K562 (cell line): ENCODE measurements around the gene STX18. TPM values are rescaled to one million over a fixed set of nuclear protein-coding genes. Genes with fewer than 3 reads are reported as not detected.
A peak's percentile ranks its signal among the peaks of the same experiment; 100 is the strongest.

Experiments
- ATAC-seq: fragments of 200-7000 bp; cut with Tn5 transposase; 3 replicates; pipeline ENCODE4 v1.9.1; 2020; ENCODE audit warnings: moderate library complexity
- BruUV-seq: library from RNA; stranded (reverse); fragments of 400-500 nt; replicated peaks from 2 replicates; lab custom pipeline; 2021; lab: Mats Ljungman, UMichigan
- CTCF ChIA-PET: fragments of 300-600 bp; formaldehyde crosslinking; extraction: SDS; loops from one replicate; lab custom pipeline; 2021; ENCODE audit warnings: low intra/inter-chr PET ratio; lab: Yijun Ruan, JAX
- POLR2A ChIA-PET: fragments of 300-600, 350-650 bp; sonication (Branson Sonifier 250); formaldehyde crosslinking; extraction: SDS; loops from one replicate; lab custom pipeline; 2021; ENCODE audit warnings: antibody characterized with exemption, inconsistent platforms; lab: Yijun Ruan, JAX
- DNase-seq, 4 experiments: peaks; one replicate each; pipeline versions ENCODE4 v3.0.0 to v3.0.0-alpha.2; 2011 to 2018; ENCODE audit warnings: low spot score in 3 of 4, mixed read lengths in 3 of 4; ENCODE audit errors: extremely low read depth in 1 of 4
- FAIRE-seq: peaks from 2 replicates; lab custom pipeline; 2011; peaks lifted over from hg19 to GRCh38; lab: Jason Lieb, UNC
- H2AFZ ChIP-seq: 2 replicates; pipeline ENCODE4 v1.6.0; 2011; ENCODE audit warnings: low read depth, low read length, control low read depth, inconsistent platforms
- H3K27ac ChIP-seq: fragments of 200-600 bp; 3 replicates; pipeline ENCODE4 v1.8.0; 2011; ENCODE audit warnings: low read depth, mild to moderate bottlenecking, control low read depth, inconsistent platforms, low read length, moderate library complexity, mixed read lengths; ENCODE audit errors: extremely low read depth
- H3K27me3 ChIP-seq, 2 experiments: fragments of 300-600 bp in 1 of 2; 2 replicates in 1 of 2; 3 replicates in 1 of 2; pipeline versions ENCODE4 v1.6.0 to v1.8.0; 2011; ENCODE audit warnings: inconsistent platforms in 2 of 2, low read length in 2 of 2, mild to moderate bottlenecking in 1 of 2, mixed read lengths in 1 of 2, moderate library complexity in 1 of 2; ENCODE audit not compliant: control insufficient read depth in 2 of 2, insufficient read depth in 2 of 2
- H3K36me3 ChIP-seq: fragments of 300-600 bp; 3 replicates; pipeline ENCODE4 v1.8.0; 2011; ENCODE audit warnings: mild to moderate bottlenecking, low read length, inconsistent platforms; ENCODE audit not compliant: control insufficient read depth, insufficient read depth
- H3K4me1 ChIP-seq, 2 experiments: fragments of 200-600 bp in 1 of 2; replicated peaks in 1 of 2; 2 replicates in 1 of 2; 3 replicates in 1 of 2; pipeline versions ENCODE4 v1.5.1 to v1.8.0; 2011; ENCODE audit warnings: inconsistent platforms in 2 of 2, low read length in 2 of 2, mild to moderate bottlenecking in 1 of 2, mixed read lengths in 1 of 2, moderate library complexity in 1 of 2; ENCODE audit not compliant: control insufficient read depth in 2 of 2, insufficient read depth in 2 of 2
- H3K4me2 ChIP-seq: 2 replicates; pipeline ENCODE4 v1.6.1; 2011; ENCODE audit warnings: low read length, control low read depth, inconsistent platforms, mixed read lengths; ENCODE audit not compliant: insufficient read depth
- H3K4me3 ChIP-seq: fragments of 200-600 bp; sonication (generic), shearing (Covaris generic); 2 replicates; pipeline ENCODE4 v1.5.1; 2016; ENCODE audit warnings: control low read depth, inconsistent platforms
- H3K79me2 ChIP-seq: fragments of 200-600 bp; 3 replicates; pipeline ENCODE4 v1.8.0; 2011; ENCODE audit warnings: low read length, inconsistent platforms; ENCODE audit not compliant: control insufficient read depth, insufficient read depth
- H3K9ac ChIP-seq, 2 experiments: 2 replicates each; pipeline versions ENCODE4 v1.6.0 to v1.6.1; 2011; ENCODE audit warnings: low read depth in 2 of 2, low read length in 2 of 2, control low read depth in 1 of 2, inconsistent platforms in 1 of 2, mild to moderate bottlenecking in 1 of 2, mixed read lengths in 1 of 2; ENCODE audit not compliant: insufficient read depth in 1 of 2
- H3K9me1 ChIP-seq: one replicate; pipeline ENCODE4 v1.6.0; 2011; ENCODE audit warnings: inconsistent platforms, mild to moderate bottlenecking, low read length, moderate library complexity; ENCODE audit not compliant: control insufficient read depth, insufficient read depth
- H3K9me3 ChIP-seq: replicated peaks from 2 replicates; pipeline ENCODE4 v1.5.1; 2011; ENCODE audit warnings: low read depth, low read length, inconsistent platforms; ENCODE audit not compliant: control insufficient read depth, insufficient read depth
- H4K20me1 ChIP-seq: replicated peaks from 2 replicates; pipeline ENCODE4 v1.6.1; 2011; ENCODE audit warnings: low read length, inconsistent platforms, mixed read lengths; ENCODE audit not compliant: control insufficient read depth, insufficient read depth
- C11orf30 ChIP-seq: fragments of 450-650 bp; IDR thresholded peaks from 2 replicates; pipeline ENCODE4 v1.6.1; 2016; ENCODE audit warnings: low read depth, mild to moderate bottlenecking
- MEIS2 ChIP-seq: fragments of 450-650 bp; IDR thresholded peaks from 2 replicates; pipeline ENCODE4 v1.6.1; 2014; ENCODE audit warnings: mild to moderate bottlenecking; ENCODE audit not compliant: partially characterized antibody
- ZNF431 ChIP-seq: sonication (generic); formaldehyde crosslinking; IDR thresholded peaks from 2 replicates; pipeline ENCODE4 v1.8.0; 2022; ENCODE audit warnings: mild to moderate bottlenecking, missing genetic modification reagents
- WGBS: fragments of 100-300 bp; shearing (Covaris generic); methylation state at CpG from one replicate; pipeline ENCODE4 v1.1.6; 2016; ENCODE audit warnings: low coverage, mixed read lengths; ENCODE audit not compliant: insufficient coverage; ENCODE audit errors: missing lambda C conversion rate; 5-methylcytosine and 5-hydroxymethylcytosine counted together
- in situ Hi-C: fragments of 300-500 bp; cut with MboI; formaldehyde crosslinking; loops from 4 replicates; pipeline ENCODE4 v1.15.0; 2018; ENCODE audit warnings: inconsistent platforms, mixed read lengths
- intact Hi-C: fragments of 100-400 bp; cut with micrococcal nuclease; formaldehyde crosslinking; loops from 2 replicates; pipeline ENCODE4 v1.14.2; 2022
- polyA plus RNA-seq, 8 experiments: library from polyadenylated mRNA; depleted of rRNA in 4 of 8; stranded (reverse) in 5 of 8; unstranded in 3 of 8; fragments of >200 nt; fragmentation: Nextera tagmentation in 2 of 8; fragmentation: Illumina TruSeq in 1 of 8; extraction: Ambion mirVana in 2 of 8; extraction: Trizol in 1 of 8; gene quantifications; 2 replicates each; pipeline versions ENCODE4 v1.2.1 to v1.2.3, GENCODE V29; 2011 to 2014; ENCODE audit warnings: inconsistent platforms in 1 of 8, missing spikeins in 1 of 8
- total RNA-seq, 7 experiments: library from RNA; depleted of rRNA in 6 of 7; stranded (reverse); fragments of >200 nt in 6 of 7; fragmentation: Illumina TruSeq in 2 of 7; extraction: Trizol in 2 of 7; gene quantifications; 2 replicates each; pipeline versions ENCODE4 v1.2.1 to v1.2.3, GENCODE V29; 2011 to 2021; ENCODE audit warnings: low replicate concordance in 1 of 7
- TF ChIP-seq, protein P1 (sequence below), 2 experiments: IDR thresholded peaks in 1 of 2; conservative IDR thresholded peaks in 1 of 2; 2 replicates each; pipeline ENCODE4 v1.6.1; 2016; ENCODE audit warnings: low read depth in 2 of 2, mild to moderate bottlenecking in 1 of 2, missing compliant biosample characterization in 1 of 2, missing genetic modification characterization in 1 of 2, moderate library complexity in 1 of 2

Gene STX18
- total and polyA plus RNA-seq, 9 of the 15 experiments (the other 6 are each of a cell fraction or from before 2014, with no cell fraction given): 6.2 to 41.7 (median 22.7) TPM

DNA sequence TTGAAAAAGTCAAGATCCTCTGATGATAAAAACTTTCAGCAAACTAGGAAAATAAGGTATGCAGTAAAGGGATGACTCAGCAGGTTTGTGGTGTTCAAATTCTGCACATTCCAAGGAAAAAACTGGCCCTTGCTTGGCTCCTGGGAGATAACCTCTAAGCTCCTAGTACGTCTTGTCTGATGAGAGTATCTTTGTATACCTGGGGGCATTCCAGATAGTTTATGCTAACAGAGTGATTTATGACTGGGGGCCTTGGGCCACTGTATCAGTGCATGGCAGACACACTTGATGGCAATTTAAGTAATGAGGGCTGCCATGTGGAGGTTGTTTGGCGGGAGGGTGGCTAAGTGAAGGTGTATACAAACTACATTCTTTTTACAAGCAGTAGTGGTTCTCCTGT, 98.0 kb downstream of the STX18 start (continued):
- TF ChIP-seq C11orf30: peak; percentile 97
- TF ChIP-seq MEIS2: peak; percentile 94
- TF ChIP-seq, all 486 proteins: peak for 41

DNA sequence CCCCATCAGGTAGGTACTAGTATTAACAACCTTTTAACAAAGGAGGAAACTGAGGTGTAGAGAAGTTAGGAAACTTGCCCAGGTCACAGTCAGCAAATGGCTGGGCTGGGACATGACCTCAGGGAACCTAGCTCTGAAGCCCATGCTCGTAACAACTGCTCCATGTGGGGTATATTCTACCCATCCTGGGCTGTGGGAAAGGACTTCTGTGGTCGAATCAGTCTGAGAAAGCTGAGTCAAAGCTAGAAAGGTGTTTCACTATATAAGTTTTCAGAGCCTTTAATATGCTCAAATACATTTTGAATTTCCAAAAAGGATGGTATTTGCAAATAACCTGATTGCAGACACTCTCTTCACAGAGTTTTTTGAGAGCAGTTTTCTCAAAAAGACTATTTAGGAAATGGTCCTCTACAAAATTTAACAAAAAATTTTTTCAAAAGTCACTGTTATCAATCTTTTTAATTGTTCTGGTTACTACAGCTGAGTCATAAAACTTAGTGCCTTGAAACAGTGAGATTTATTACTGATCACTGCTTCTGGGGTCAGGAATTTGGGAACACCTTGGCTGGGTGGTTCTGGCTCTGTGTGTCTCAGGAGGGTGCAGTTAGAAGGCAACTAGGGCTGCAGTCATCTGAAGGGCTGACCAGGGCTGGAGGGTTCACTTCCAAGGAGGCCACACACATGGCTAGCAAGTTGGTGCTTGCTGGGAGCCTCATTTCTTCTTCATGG, 101.4 kb downstream of the STX18 start:
- in situ Hi-C loops: no loop called here
- no peak for TF ChIP-seq ZNF431 (CRISPR knock-in tag)
- TF ChIP-seq, protein P1, sequence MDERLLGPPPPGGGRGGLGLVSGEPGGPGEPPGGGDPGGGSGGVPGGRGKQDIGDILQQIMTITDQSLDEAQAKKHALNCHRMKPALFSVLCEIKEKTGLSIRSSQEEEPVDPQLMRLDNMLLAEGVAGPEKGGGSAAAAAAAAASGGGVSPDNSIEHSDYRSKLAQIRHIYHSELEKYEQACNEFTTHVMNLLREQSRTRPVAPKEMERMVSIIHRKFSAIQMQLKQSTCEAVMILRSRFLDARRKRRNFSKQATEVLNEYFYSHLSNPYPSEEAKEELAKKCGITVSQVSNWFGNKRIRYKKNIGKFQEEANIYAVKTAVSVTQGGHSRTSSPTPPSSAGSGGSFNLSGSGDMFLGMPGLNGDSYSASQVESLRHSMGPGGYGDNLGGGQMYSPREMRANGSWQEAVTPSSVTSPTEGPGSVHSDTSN (CRISPR knock-in tag; IDR thresholded peaks at IDR 0.05; ENCODE audit: low read depth): no peak
- TF ChIP-seq, protein P1 (tag; conservative IDR thresholded peaks at IDR 0.05; ENCODE audit: low read depth): peak; percentile 65
- Histone ChIP-seq H3K79me2 (no peaks in the 10 kb centered on the region), H3K4me3 (no peak overlapping the region), H3K36me3 (peaks cover 11% of the 10 kb centered on the region; the same call in 1 of the 3 replicates), H3K9ac (0 out of 4 replicates have a peak overlapping the region, but pooled peaks of 1 of the 2 experiments have one; percentile 20), H2AFZ (no peak overlapping the region), H3K27ac (no peak overlapping the region), H3K9me3 (no peaks in the 10 kb centered on the region), H4K20me1 (no peaks in the 10 kb centered on the region), H3K27me3 (no peaks in the 10 kb centered on the region), H3K4me2 (no peak overlapping the region), H3K4me1 (peaks cover 0 to 13% of the 10 kb centered on the region in 2 experiments; a peak in 4 of 5 replicates), H3K9me1 (no peaks in the 10 kb centered on the region)
- FAIRE-seq (peak; percentile 11), DNase-seq (no peak), ATAC-seq (no peak; the same call in 2 of the 3 replicates)
- WGBS: 60% methylated on average over 2 of the region's 2 CpGs
- CTCF ChIA-PET: no interaction called here
- intact Hi-C loops: no loop called here
- no TSS peak for BruUV-seq
- POLR2A ChIA-PET: interaction anchor here (0.7 kb wide), 1 partner anchor 101 kb away, joined by 3 read pairs; no protein-coding TSS in a partner anchor
